Epithelial cell of proximal tubule (primary cell): Measurements from ENCODE around the gene CKAP5. TPM values are rescaled to one million over a fixed set of nuclear protein-coding genes. Genes with fewer than 3 reads are reported as not detected.

Source experiments
- DNase-seq: peaks from one replicate; pipeline ENCODE4 v3.0.0-alpha.2; 2011; ENCODE audit warnings: low read depth
- H3K4me3 ChIP-seq: 2 replicates; pipeline ENCODE4 v1.5.1; 2011; ENCODE audit warnings: low read depth, mild to moderate bottlenecking, low read length
- CTCF ChIP-seq: conservative IDR thresholded peaks from 2 replicates; pipeline ENCODE4 v1.5.1; 2012; ENCODE audit warnings: low read depth, mild to moderate bottlenecking, low read length
- total RNA-seq: library from RNA; depleted of rRNA; stranded (reverse); fragments of >200 nt; gene quantifications from 2 replicates; pipeline ENCODE4 v1.2.3, GENCODE V29; 2015

CKAP5 gene
- total RNA-seq, 1 donor from 2014 or later, result 101 TPM

GRCh38 chr11:46874586-46874985 lies 28.5 kb upstream of the CKAP5 start:
- no peak for DNase-seq
- no peak overlapping the region for H3K4me3 ChIP-seq
- no peak for TF ChIP-seq CTCF

GRCh38 chr11:46868912-46869311 lies 22.8 kb upstream of the CKAP5 start:
- no peak for TF ChIP-seq CTCF
- no peak for DNase-seq
- no peak overlapping the region for H3K4me3 ChIP-seq

- H3K4me3 ChIP-seq, result no peak overlapping the region
- no peak for TF ChIP-seq CTCF
- DNase-seq, result no peak
These were observed 19.3 kb upstream of the CKAP5 start for GRCh38 chr11:46865340-46865739.

- no peak overlapping the region for H3K4me3 ChIP-seq
- no peak for TF ChIP-seq CTCF
- DNase-seq, result no peak
These were observed 14.1 kb upstream of the CKAP5 start for GRCh38 chr11:46860218-46860617.

- no peak for TF ChIP-seq CTCF
- no peak for DNase-seq
- H3K4me3 ChIP-seq, result no peak overlapping the region
These were observed 13.0 kb upstream of the CKAP5 start for GRCh38 chr11:46858920-46859546.

- no peak for DNase-seq
These were observed 11.6 kb upstream of the CKAP5 start for GRCh38 chr11:46857666-46858065.

More at GRCh38 chr11:46857666-46858065, 11.6 kb upstream of the CKAP5 start:
- H3K4me3 ChIP-seq, result no peak overlapping the region
- TF ChIP-seq CTCF, result no peak
